Measurements from ENCODE around the gene RYR3. TPM values are rescaled to one million over a fixed set of nuclear protein-coding genes. Genes with fewer than 3 reads are reported as not detected.

Gene RYR3
- total and polyA plus RNA-seq, 4 donors = 0.09 to 1.4 (median 0.47) TPM

DNA sequence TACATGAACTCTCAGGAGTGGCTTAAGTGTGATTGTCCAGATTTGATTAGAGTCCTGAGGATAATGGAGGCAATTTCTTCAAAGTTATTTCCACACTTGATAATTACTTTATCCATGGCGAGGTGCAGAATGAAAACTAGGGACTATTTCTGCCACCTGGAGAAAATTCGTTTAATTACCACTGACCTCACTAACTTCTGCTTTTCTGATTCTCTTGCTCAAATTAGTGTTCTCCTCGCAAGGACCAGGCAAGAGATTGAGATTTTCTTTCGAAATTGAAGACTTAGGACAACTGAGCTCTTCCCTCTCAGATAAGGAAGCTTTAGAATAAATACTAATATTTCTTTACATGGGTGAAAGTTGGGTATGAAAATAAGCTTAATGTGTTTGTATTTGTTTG is 135.2 kb downstream of the RYR3 start:
- Histone ChIP-seq H3K4me1 (ENCODE audit: control insufficient read depth in 5 of 5, insufficient read depth in 5 of 5, low read length in 5 of 5) (no peaks in the 10 kb centered on the region), H3K36me3 (ENCODE audit: control insufficient read depth in 4 of 4, insufficient read depth in 4 of 4, low read length in 4 of 4) (no peaks in the 10 kb centered on the region), H3K27me3 (ENCODE audit: control insufficient read depth in 3 of 3, insufficient read depth in 3 of 3, low read length in 2 of 3) (no peaks in the 10 kb centered on the region), H3K4me3 (no peak overlapping the region), H3K9me3 (ENCODE audit: control insufficient read depth in 4 of 4, insufficient read depth in 3 of 4, low read length in 3 of 4) (peaks cover 0 to 2% (median 0%) of the 10 kb centered on the region in 4 donors), H3K9ac (ENCODE audit: insufficient read depth in 1 of 2, low read length in 2 of 2) (no peak overlapping the region), H3K27ac (ENCODE audit: low read depth in 1 of 2, low read length in 1 of 2) (no peak overlapping the region)
- WGBS, 2 donors = 26 to 57% methylated on average over 4 of the region's 4 CpGs
- no peak for ATAC-seq (ENCODE audit: insufficient read depth, low FRiP score)
- DNase-seq = no peak
- TF ChIP-seq CTCF (IDR thresholded peaks at IDR 0.05; ENCODE audit: control extremely low read depth, extremely low read depth) = no peak

DNA sequence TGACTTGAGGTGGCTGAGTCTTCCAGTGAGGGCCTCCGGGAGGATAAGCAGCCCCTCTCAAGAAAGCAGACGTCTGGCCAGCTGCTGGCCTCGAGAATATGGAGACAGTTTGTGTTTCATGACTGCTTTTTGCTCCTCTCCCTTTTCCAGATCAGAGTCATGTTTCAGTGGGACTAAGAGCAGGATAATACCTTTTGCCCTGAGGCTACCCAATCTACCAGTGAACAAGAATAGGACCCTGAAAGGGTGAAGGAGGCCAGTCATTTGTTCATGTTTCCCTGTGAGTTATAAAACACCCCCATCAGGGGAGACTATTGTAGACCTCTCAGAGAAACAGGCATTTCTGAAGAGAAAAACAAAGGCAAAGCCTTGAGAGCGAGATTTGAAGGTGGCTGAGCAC is 137.4 kb downstream of the RYR3 start:
- no peak for TF ChIP-seq CTCF (IDR thresholded peaks at IDR 0.05; ENCODE audit: control extremely low read depth, extremely low read depth)
- whole genome bisulfite sequencing, 2 donors = 79 to 83% methylated on average over 4 of the region's 4 CpGs
- no peak for ATAC-seq (ENCODE audit: insufficient read depth, low FRiP score)
- no peak overlapping the region for H3K9ac ChIP-seq (ENCODE audit: insufficient read depth in 1 of 2, low read length in 2 of 2)
- no peak overlapping the region for H3K27ac ChIP-seq (ENCODE audit: low read depth in 1 of 2, low read length in 1 of 2)
- no peaks in the 10 kb centered on the region for H3K4me1 ChIP-seq (ENCODE audit: control insufficient read depth in 5 of 5, insufficient read depth in 5 of 5, low read length in 5 of 5)
- peaks cover 0 to 2% (median 0%) of the 10 kb centered on the region in 4 donors for H3K9me3 ChIP-seq (ENCODE audit: control insufficient read depth in 4 of 4, insufficient read depth in 3 of 4, low read length in 3 of 4)
- H3K4me3 ChIP-seq = no peak overlapping the region
- H3K36me3 ChIP-seq (ENCODE audit: control insufficient read depth in 4 of 4, insufficient read depth in 4 of 4, low read length in 4 of 4) = no peaks in the 10 kb centered on the region
- no peak for DNase-seq
- H3K27me3 ChIP-seq (ENCODE audit: control insufficient read depth in 3 of 3, insufficient read depth in 3 of 3, low read length in 2 of 3) = no peaks in the 10 kb centered on the region

DNA sequence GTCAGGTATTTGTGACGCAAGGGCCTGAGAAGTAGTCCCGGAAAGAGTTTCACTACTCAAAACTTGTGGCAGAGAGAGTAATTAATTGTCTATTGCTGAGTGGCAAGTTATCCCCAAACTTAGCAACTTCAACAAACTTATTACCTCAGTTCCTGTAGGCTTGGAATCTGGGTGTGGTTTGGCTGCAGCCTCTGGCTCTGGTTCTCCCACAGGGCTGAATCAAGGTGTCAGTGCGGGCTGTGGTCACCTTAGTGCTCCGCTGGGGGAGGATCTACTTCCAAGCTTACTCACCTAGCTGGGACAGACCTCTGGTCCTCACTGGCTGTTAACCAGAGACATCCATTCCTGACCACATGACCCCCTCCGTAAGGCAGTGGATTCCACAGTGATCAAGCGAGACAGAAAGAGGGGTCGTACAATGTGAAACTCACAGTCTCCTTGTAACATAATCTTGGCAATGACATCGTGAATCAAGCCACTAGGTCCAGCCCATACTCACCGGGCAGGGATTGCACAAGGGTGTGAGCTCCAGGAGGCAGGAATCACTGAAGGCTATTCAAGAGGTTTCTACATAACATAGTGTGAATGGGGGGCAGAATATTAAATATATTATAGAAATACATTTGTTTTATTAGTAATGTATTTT is 138.3 kb downstream of the RYR3 start:
- no peak overlapping the region for H3K9ac ChIP-seq (ENCODE audit: insufficient read depth in 1 of 2, low read length in 2 of 2)
- H3K27ac ChIP-seq (ENCODE audit: low read depth in 1 of 2, low read length in 1 of 2) = no peak overlapping the region
- ATAC-seq (ENCODE audit: insufficient read depth, low FRiP score) (no peak), DNase-seq (no peak)
- no peak for TF ChIP-seq CTCF (IDR thresholded peaks at IDR 0.05; ENCODE audit: control extremely low read depth, extremely low read depth)
- no peaks in the 10 kb centered on the region for H3K36me3 ChIP-seq (ENCODE audit: control insufficient read depth in 4 of 4, insufficient read depth in 4 of 4, low read length in 4 of 4)
- no peaks in the 10 kb centered on the region for H3K27me3 ChIP-seq (ENCODE audit: control insufficient read depth in 3 of 3, insufficient read depth in 3 of 3, low read length in 2 of 3)
- H3K9me3 ChIP-seq (ENCODE audit: control insufficient read depth in 4 of 4, insufficient read depth in 3 of 4, low read length in 3 of 4) = peaks cover 0 to 2% (median 0%) of the 10 kb centered on the region in 4 donors
- H3K4me3 ChIP-seq = no peak overlapping the region
- 67 to 75% methylated on average over 9 of the region's 9 CpGs for whole genome bisulfite sequencing, 2 donors
- peaks cover 0 to 4% (median 0%) of the 10 kb centered on the region in 5 donors for H3K4me1 ChIP-seq (ENCODE audit: control insufficient read depth in 5 of 5, insufficient read depth in 5 of 5, low read length in 5 of 5)

DNA sequence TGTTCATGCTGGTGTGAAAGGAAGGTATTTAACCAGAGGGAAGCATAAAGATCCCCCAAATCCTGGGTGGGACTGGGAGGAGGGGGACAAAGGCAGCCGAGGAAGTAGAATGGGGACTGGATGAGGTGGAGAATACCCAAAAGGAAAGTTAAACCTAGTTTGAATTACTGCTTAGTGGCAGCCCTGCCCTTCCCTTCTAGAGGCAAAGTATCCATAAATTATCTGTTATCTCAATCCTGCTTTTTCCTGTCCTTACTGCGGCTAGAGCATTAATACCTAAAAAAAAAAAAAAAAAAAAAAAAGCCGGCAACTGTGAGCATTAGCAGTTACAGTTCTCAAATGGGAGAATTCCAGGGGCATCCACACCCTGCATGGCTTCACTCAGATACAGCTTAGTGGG is 139.0 kb downstream of the RYR3 start:
- DNase-seq (no peak), ATAC-seq (ENCODE audit: insufficient read depth, low FRiP score) (no peak)
- Histone ChIP-seq H3K4me1 (ENCODE audit: control insufficient read depth in 5 of 5, insufficient read depth in 5 of 5, low read length in 5 of 5) (peaks cover 0 to 4% (median 0%) of the 10 kb centered on the region in 5 donors), H3K27ac (ENCODE audit: low read depth in 1 of 2, low read length in 1 of 2) (no peak overlapping the region), H3K27me3 (ENCODE audit: control insufficient read depth in 3 of 3, insufficient read depth in 3 of 3, low read length in 2 of 3) (no peaks in the 10 kb centered on the region), H3K36me3 (ENCODE audit: control insufficient read depth in 4 of 4, insufficient read depth in 4 of 4, low read length in 4 of 4) (no peaks in the 10 kb centered on the region), H3K4me3 (no peak overlapping the region), H3K9ac (ENCODE audit: insufficient read depth in 1 of 2, low read length in 2 of 2) (no peak overlapping the region), H3K9me3 (ENCODE audit: control insufficient read depth in 4 of 4, insufficient read depth in 3 of 4, low read length in 3 of 4) (peaks cover 0 to 2% (median 0%) of the 10 kb centered on the region in 4 donors)
- WGBS, 2 donors = 22 to 31% methylated on average over 3 of the region's 3 CpGs
- no peak for TF ChIP-seq CTCF (IDR thresholded peaks at IDR 0.05; ENCODE audit: control extremely low read depth, extremely low read depth)

Measured in lung (tissue), 12 donors.